ENCODE data around the gene POLR2H.

DNA sequence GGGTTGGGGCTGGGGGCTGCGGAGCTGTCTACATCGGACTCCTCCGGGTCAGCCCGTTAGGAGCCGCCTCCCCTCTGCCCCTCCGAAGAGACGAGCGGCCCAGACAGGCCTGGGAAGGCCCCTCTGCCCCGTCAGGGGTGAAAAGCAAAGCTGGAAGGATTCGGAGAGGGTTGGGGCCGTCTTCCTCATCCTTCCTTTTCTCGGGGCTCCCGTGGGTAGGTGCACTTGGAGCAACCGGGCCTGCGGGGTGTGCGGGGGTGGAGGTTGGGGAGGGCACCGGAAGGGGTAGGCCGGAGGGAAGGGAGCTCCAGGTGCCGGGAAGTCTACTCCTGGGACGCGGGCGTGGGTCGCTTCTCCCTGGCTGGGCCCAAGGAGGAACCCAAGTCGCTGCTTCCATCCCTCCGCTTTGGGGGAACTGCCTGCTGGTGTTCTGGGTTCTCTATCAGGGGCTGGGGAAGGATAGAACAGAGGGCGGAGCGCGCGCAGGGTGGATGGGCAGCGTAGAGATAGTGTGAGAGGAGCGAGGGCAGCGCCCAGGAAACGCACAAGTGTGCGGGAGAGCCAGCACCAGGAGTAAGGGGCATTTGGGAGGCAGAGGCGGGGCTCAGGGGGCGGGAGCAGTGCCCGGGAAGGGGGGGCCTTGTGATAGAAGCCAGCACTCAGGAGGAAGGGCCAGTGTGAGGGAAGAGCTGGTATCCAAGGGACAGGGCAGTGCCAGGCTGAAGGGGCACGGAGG lies 590 bp downstream of the POLR2H start:
- TF ChIP-seq POLR2A (IDR thresholded peaks at IDR 0.05) (peak in 2 of 4 donors; percentile 6 to 25), POLR2AphosphoS5 (IDR thresholded peaks at IDR 0.05) (peak; percentile 1 to 62), EP300 (IDR thresholded peaks at IDR 0.05) (no peak)
- TF ChIP-seq, protein P1, sequence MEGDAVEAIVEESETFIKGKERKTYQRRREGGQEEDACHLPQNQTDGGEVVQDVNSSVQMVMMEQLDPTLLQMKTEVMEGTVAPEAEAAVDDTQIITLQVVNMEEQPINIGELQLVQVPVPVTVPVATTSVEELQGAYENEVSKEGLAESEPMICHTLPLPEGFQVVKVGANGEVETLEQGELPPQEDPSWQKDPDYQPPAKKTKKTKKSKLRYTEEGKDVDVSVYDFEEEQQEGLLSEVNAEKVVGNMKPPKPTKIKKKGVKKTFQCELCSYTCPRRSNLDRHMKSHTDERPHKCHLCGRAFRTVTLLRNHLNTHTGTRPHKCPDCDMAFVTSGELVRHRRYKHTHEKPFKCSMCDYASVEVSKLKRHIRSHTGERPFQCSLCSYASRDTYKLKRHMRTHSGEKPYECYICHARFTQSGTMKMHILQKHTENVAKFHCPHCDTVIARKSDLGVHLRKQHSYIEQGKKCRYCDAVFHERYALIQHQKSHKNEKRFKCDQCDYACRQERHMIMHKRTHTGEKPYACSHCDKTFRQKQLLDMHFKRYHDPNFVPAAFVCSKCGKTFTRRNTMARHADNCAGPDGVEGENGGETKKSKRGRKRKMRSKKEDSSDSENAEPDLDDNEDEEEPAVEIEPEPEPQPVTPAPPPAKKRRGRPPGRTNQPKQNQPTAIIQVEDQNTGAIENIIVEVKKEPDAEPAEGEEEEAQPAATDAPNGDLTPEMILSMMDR (IDR thresholded peaks at IDR 0.05) = no peak
